Effector CD4-positive, alpha-beta T cell (primary cell): ENCODE measurements around the gene SERGEF.

ENCODE experiments used
- DNase-seq: peaks from one replicate; pipeline ENCODE4 v3.0.0-alpha.2; 2020

Gene SERGEF

GRCh38 chr11:17950644-17951043 is 62.2 kb downstream of the SERGEF start:
- no peak for DNase-seq

- no peak for DNase-seq
Observed at GRCh38 chr11:17948296-17948695, 64.6 kb downstream of the SERGEF start.

- no peak for DNase-seq
Observed at GRCh38 chr11:17939542-17939941, 73.3 kb downstream of the SERGEF start.

GRCh38 chr11:17936790-17937189 is 76.1 kb downstream of the SERGEF start:
- DNase-seq: no peak

- DNase-seq: no peak
Observed at GRCh38 chr11:17934194-17934593, 78.7 kb downstream of the SERGEF start.

- no peak for DNase-seq
Observed at GRCh38 chr11:17933708-17934107, 79.1 kb downstream of the SERGEF start.

GRCh38 chr11:17932472-17932871 is 80.4 kb downstream of the SERGEF start:
- DNase-seq: no peak

- DNase-seq: no peak
Observed at GRCh38 chr11:17931595-17931994, 81.3 kb downstream of the SERGEF start.

GRCh38 chr11:17930544-17931125 is 82.2 kb downstream of the SERGEF start:
- no peak for DNase-seq

- DNase-seq: no peak
Observed at GRCh38 chr11:17929171-17929570, 83.7 kb downstream of the SERGEF start.

GRCh38 chr11:17927681-17928343 is 85.0 kb downstream of the SERGEF start:
- no peak for DNase-seq

GRCh38 chr11:17927041-17927440 is 85.8 kb downstream of the SERGEF start:
- DNase-seq: no peak

GRCh38 chr11:17924713-17925112 is 88.1 kb downstream of the SERGEF start:
- no peak for DNase-seq

GRCh38 chr11:17923217-17923616 is 89.6 kb downstream of the SERGEF start:
- no peak for DNase-seq

- no peak for DNase-seq
Observed at GRCh38 chr11:17922416-17922788, 90.4 kb downstream of the SERGEF start.

- DNase-seq: no peak
Observed at GRCh38 chr11:17921659-17922415, 91.0 kb downstream of the SERGEF start.

- DNase-seq: no peak
Observed at GRCh38 chr11:17918049-17918605, 94.7 kb downstream of the SERGEF start.

- no peak for DNase-seq
Observed at GRCh38 chr11:17917556-17917955, 95.3 kb downstream of the SERGEF start.

GRCh38 chr11:17915500-17916143 is 97.2 kb downstream of the SERGEF start:
- DNase-seq: no peak

GRCh38 chr11:17914957-17915356 is 97.9 kb downstream of the SERGEF start:
- no peak for DNase-seq

GRCh38 chr11:17907046-17907445 is 105.8 kb downstream of the SERGEF start:
- DNase-seq: no peak

- no peak for DNase-seq
Observed at GRCh38 chr11:17906436-17906835, 106.4 kb downstream of the SERGEF start.

GRCh38 chr11:17905477-17905876 is 107.4 kb downstream of the SERGEF start:
- no peak for DNase-seq
